ENCODE results near the gene ATOH8.

- TF ChIP-seq, protein P1, sequence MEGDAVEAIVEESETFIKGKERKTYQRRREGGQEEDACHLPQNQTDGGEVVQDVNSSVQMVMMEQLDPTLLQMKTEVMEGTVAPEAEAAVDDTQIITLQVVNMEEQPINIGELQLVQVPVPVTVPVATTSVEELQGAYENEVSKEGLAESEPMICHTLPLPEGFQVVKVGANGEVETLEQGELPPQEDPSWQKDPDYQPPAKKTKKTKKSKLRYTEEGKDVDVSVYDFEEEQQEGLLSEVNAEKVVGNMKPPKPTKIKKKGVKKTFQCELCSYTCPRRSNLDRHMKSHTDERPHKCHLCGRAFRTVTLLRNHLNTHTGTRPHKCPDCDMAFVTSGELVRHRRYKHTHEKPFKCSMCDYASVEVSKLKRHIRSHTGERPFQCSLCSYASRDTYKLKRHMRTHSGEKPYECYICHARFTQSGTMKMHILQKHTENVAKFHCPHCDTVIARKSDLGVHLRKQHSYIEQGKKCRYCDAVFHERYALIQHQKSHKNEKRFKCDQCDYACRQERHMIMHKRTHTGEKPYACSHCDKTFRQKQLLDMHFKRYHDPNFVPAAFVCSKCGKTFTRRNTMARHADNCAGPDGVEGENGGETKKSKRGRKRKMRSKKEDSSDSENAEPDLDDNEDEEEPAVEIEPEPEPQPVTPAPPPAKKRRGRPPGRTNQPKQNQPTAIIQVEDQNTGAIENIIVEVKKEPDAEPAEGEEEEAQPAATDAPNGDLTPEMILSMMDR (IDR thresholded peaks at IDR 0.05): no peak
- TF ChIP-seq EZH2 (IDR thresholded peaks at IDR 0.05; ENCODE audit: borderline replicate concordance, insufficient read depth, low read depth, low read length, poor library complexity, severe bottlenecking): no peak
Observed at GRCh38 chr2:85716346-85716914, 37.4 kb upstream of the ATOH8 start.
